A549 (cell line): Measurements from ENCODE around the gene DTX1. TPM values are rescaled to one million over a fixed set of nuclear protein-coding genes. Genes with fewer than 3 reads are reported as not detected.

ENCODE experiments used
- HEYL ChIP-seq: fragments of 250-450 bp; sonication (Bioruptor Pico); IDR thresholded peaks from 2 replicates; pipeline ENCODE4 v1.8.0; 2021; ENCODE audit warnings: mild to moderate bottlenecking, moderate library complexity
- RCOR1 ChIP-seq: fragments of 150-350 bp; IDR thresholded peaks from 2 replicates; pipeline ENCODE4 v1.6.1; 2014; ENCODE audit warnings: antibody characterized with exemption, low read length, low read depth
- ZNF302 ChIP-seq: fragments of 250-450 bp; sonication (Bioruptor Pico); IDR thresholded peaks from 2 replicates; pipeline ENCODE4 v1.9.0; 2021; ENCODE audit warnings: inconsistent platforms, mild to moderate bottlenecking, moderate library complexity
- polyA plus RNA-seq, 4 experiments: library from polyadenylated mRNA; depleted of rRNA in 3 of 4; stranded (reverse); fragments of >200 nt; fragmentation: RNase III in 1 of 4; extraction: RNeasy Plus Mini Kit Qiagen cat#74134 plus additional on column Dnase treatment in 1 of 4; gene quantifications; 2 replicates in 3 of 4; 3 replicates in 1 of 4; pipeline ENCODE4 v1.2.3, GENCODE V29; 2011 to 2017
- TF ChIP-seq, protein P1 (sequence below): fragments of 250-450 bp; sonication (Bioruptor Pico); IDR thresholded peaks from 2 replicates; pipeline ENCODE4 v1.5.0; 2020; ENCODE audit warnings: low read depth, mild to moderate bottlenecking, moderate library complexity

DTX1 gene
- polyA plus RNA-seq, 2 of the 4 experiments (the other 2 are of a cell fraction), result 0.28 to 0.37 TPM

DNA sequence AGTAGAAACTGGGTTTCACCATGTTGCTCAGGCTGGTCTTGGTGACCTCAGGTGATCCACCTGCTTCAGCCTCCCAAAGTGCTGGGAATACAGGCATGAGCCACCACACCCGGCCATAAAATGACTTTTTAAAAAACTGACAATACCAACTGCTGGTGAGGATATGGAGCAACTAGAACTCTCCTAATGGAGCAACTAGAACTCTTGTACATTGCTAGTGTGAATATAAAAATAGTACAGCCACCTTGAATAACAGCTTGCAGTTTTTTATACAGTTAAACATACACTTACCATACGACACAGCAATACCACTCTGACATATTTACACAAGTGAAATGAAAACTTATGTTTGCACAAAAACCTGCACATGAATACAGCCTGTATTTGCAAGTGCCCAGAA lies 90.5 kb downstream of the DTX1 start (continued):
- no peak for TF ChIP-seq ZNF302
- TF ChIP-seq, protein P1, sequence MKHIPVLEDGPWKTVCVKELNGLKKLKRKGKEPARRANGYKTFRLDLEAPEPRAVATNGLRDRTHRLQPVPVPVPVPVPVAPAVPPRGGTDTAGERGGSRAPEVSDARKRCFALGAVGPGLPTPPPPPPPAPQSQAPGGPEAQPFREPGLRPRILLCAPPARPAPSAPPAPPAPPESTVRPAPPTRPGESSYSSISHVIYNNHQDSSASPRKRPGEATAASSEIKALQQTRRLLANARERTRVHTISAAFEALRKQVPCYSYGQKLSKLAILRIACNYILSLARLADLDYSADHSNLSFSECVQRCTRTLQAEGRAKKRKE (CRISPR knock-in tag), result no peak
- no peak for TF ChIP-seq HEYL (CRISPR knock-in tag)
- no peak for TF ChIP-seq RCOR1

Other genes starting within 250 kb of the DTX1 start
- gene OAS1, start 149.8 kb upstream of the DTX1 start, polyA plus RNA-seq (2011; rRNA removed), result 52.8 and 72.8 TPM in 2 replicates
- gene OAS1, start 149.8 kb upstream of the DTX1 start, polyA plus RNA-seq (2017; fragmentation: RNase III; extraction: RNeasy Plus Mini Kit Qiagen cat#74134 plus additional on column Dnase treatment), result 41.3 to 63.6 TPM (median 48.4 TPM) in 3 replicates
- gene OAS3, start 118.3 kb upstream of the DTX1 start, polyA plus RNA-seq (2011; rRNA removed), result 36.7 and 38.9 TPM in 2 replicates
- gene OAS3, start 118.3 kb upstream of the DTX1 start, polyA plus RNA-seq (2017; fragmentation: RNase III; extraction: RNeasy Plus Mini Kit Qiagen cat#74134 plus additional on column Dnase treatment), result 22.7 to 23.3 TPM (median 22.9 TPM) in 3 replicates
- gene OAS2, start 78.2 kb upstream of the DTX1 start, polyA plus RNA-seq (2011; rRNA removed), result 0.19 and 0.36 TPM in 2 replicates
- gene OAS2, start 78.2 kb upstream of the DTX1 start, polyA plus RNA-seq (2017; fragmentation: RNase III; extraction: RNeasy Plus Mini Kit Qiagen cat#74134 plus additional on column Dnase treatment), result 0.05 TPM in 1 of 3 replicates, not detected in the others
- gene RASAL1, start 79.0 kb downstream of the DTX1 start, polyA plus RNA-seq (2011; rRNA removed), result 0.34 and 0.36 TPM in 2 replicates
- gene RASAL1, start 79.0 kb downstream of the DTX1 start, polyA plus RNA-seq (2017; fragmentation: RNase III; extraction: RNeasy Plus Mini Kit Qiagen cat#74134 plus additional on column Dnase treatment), result 0.18 to 0.30 TPM (median 0.30 TPM) in 3 replicates
- not detected in 2 replicates for gene CFAP73, start 93.0 kb downstream of the DTX1 start, polyA plus RNA-seq (2011; rRNA removed)
- 0.05 TPM in 1 of 3 replicates, not detected in the others for gene CFAP73, start 93.0 kb downstream of the DTX1 start, polyA plus RNA-seq (2017; fragmentation: RNase III; extraction: RNeasy Plus Mini Kit Qiagen cat#74134 plus additional on column Dnase treatment)
- 60.6 and 62.4 TPM in 2 replicates for gene DDX54, start 128.7 kb downstream of the DTX1 start, polyA plus RNA-seq (2011; rRNA removed)
- gene DDX54, start 128.7 kb downstream of the DTX1 start, polyA plus RNA-seq (2017; fragmentation: RNase III; extraction: RNeasy Plus Mini Kit Qiagen cat#74134 plus additional on column Dnase treatment), result 55.9 to 64.5 TPM (median 62.2 TPM) in 3 replicates
- gene RITA1, start 129.0 kb downstream of the DTX1 start, polyA plus RNA-seq (2011; rRNA removed), result 16.7 and 18.6 TPM in 2 replicates
- gene RITA1, start 129.0 kb downstream of the DTX1 start, polyA plus RNA-seq (2017; fragmentation: RNase III; extraction: RNeasy Plus Mini Kit Qiagen cat#74134 plus additional on column Dnase treatment), result 19.6 to 20.5 TPM (median 19.8 TPM) in 3 replicates
- gene TPCN1, start 164.7 kb downstream of the DTX1 start, polyA plus RNA-seq (2011; rRNA removed), result 24.1 and 28.7 TPM in 2 replicates
- 20.5 to 21.9 TPM (median 21.0 TPM) in 3 replicates for gene TPCN1, start 164.7 kb downstream of the DTX1 start, polyA plus RNA-seq (2017; fragmentation: RNase III; extraction: RNeasy Plus Mini Kit Qiagen cat#74134 plus additional on column Dnase treatment)